ENCODE measurements around the gene SLC25A33. TPM values are rescaled to one million over a fixed set of nuclear protein-coding genes. Genes with fewer than 3 reads are reported as not detected.

SLC25A33 gene
- total RNA-seq, 4 donors from 2014 or later: 4.9 to 12.5 (median 6.6) TPM

GRCh38 chr1:9606948-9607347 lies 67.7 kb downstream of the SLC25A33 start:
- intact Hi-C loops (cut with DNase I; ENCODE audit: low total_unique reads): no loop called here
- TF ChIP-seq EP300 (IDR thresholded peaks at IDR 0.05; ENCODE audit: low read depth) (no peak), POLR2AphosphoS5 (IDR thresholded peaks at IDR 0.05) (no peak), POLR2A (IDR thresholded peaks at IDR 0.05) (no peak), CTCF (IDR thresholded peaks at IDR 0.05) (no peak)
- 82 to 90% methylated on average over 2 to 10 of the region's 10 CpGs for WGBS, 2 donors (ENCODE audit: low coverage in 1 of 2)
- H3K4me3 ChIP-seq: no peak overlapping the region
- no peak overlapping the region for H3K27ac ChIP-seq
- no peaks in the 10 kb centered on the region for H3K4me1 ChIP-seq
- DNase-seq: no peak
- in situ Hi-C loops (cut with MboI; ENCODE audit: low pct_ligation_motif_present in 1 of 4, low pct_unique_long_range_greater_than_20kb in 1 of 4, low sequenced_read_pairs in 3 of 4): no loop called here
- peaks cover 0 to 3% (median 0%) of the 10 kb centered on the region in 4 donors for H3K36me3 ChIP-seq
- no peaks in the 10 kb centered on the region for H3K9me3 ChIP-seq
- H3K27me3 ChIP-seq: no peaks in the 10 kb centered on the region

- Histone ChIP-seq H3K4me3 (no peak overlapping the region), H3K27me3 (no peaks in the 10 kb centered on the region), H3K36me3 (no peaks in the 10 kb centered on the region), H3K9me3 (no peaks in the 10 kb centered on the region), H3K4me1 (no peaks in the 10 kb centered on the region), H3K27ac (no peak overlapping the region)
- intact Hi-C loops (cut with DNase I; ENCODE audit: low total_unique reads) (no loop called here), in situ Hi-C loops (cut with MboI; ENCODE audit: low pct_ligation_motif_present in 1 of 4, low pct_unique_long_range_greater_than_20kb in 1 of 4, low sequenced_read_pairs in 3 of 4) (no loop called here)
- WGBS, 2 donors (ENCODE audit: low coverage in 1 of 2): 92% methylated on average over 19 of the region's 19 CpGs; no CpG with 5 or more reads in 1 of the 2 donors
- DNase-seq: no peak
- TF ChIP-seq EP300 (IDR thresholded peaks at IDR 0.05; ENCODE audit: low read depth) (no peak), POLR2AphosphoS5 (IDR thresholded peaks at IDR 0.05) (no peak), CTCF (IDR thresholded peaks at IDR 0.05) (no peak), POLR2A (IDR thresholded peaks at IDR 0.05) (no peak)
Measured at GRCh38 chr1:9607352-9607751, 68.1 kb downstream of the SLC25A33 start.

GRCh38 chr1:9609998-9610397 lies 70.7 kb downstream of the SLC25A33 start:
- Histone ChIP-seq H3K27ac (no peak overlapping the region), H3K9me3 (no peaks in the 10 kb centered on the region), H3K27me3 (no peaks in the 10 kb centered on the region), H3K36me3 (no peaks in the 10 kb centered on the region), H3K4me3 (no peak overlapping the region), H3K4me1 (no peaks in the 10 kb centered on the region)
- no peak for TF ChIP-seq CTCF (IDR thresholded peaks at IDR 0.05)
- no peak for TF ChIP-seq POLR2AphosphoS5 (IDR thresholded peaks at IDR 0.05)
- no peak for TF ChIP-seq POLR2A (IDR thresholded peaks at IDR 0.05)
- TF ChIP-seq EP300 (IDR thresholded peaks at IDR 0.05; ENCODE audit: low read depth): no peak
- intact Hi-C loops (cut with DNase I; ENCODE audit: low total_unique reads) (no loop called here), in situ Hi-C loops (cut with MboI; ENCODE audit: low pct_ligation_motif_present in 1 of 4, low pct_unique_long_range_greater_than_20kb in 1 of 4, low sequenced_read_pairs in 3 of 4) (no loop called here)
- no peak for DNase-seq
- 100% methylated on average over 5 of the region's 5 CpGs; no CpG with 5 or more reads in 1 of the 2 donors for WGBS, 2 donors (ENCODE audit: low coverage in 1 of 2)

GRCh38 chr1:9610548-9610947 lies 71.3 kb downstream of the SLC25A33 start:
- Histone ChIP-seq H3K9me3 (no peaks in the 10 kb centered on the region), H3K27ac (no peak overlapping the region), H3K4me3 (no peak overlapping the region), H3K4me1 (no peaks in the 10 kb centered on the region), H3K27me3 (no peaks in the 10 kb centered on the region), H3K36me3 (no peaks in the 10 kb centered on the region)
- no peak for DNase-seq
- in situ Hi-C loops (cut with MboI; ENCODE audit: low pct_ligation_motif_present in 1 of 4, low pct_unique_long_range_greater_than_20kb in 1 of 4, low sequenced_read_pairs in 3 of 4): no loop called here
- intact Hi-C loops (cut with DNase I; ENCODE audit: low total_unique reads): no loop called here
- no peak for TF ChIP-seq POLR2AphosphoS5 (IDR thresholded peaks at IDR 0.05)
- TF ChIP-seq EP300 (IDR thresholded peaks at IDR 0.05; ENCODE audit: low read depth): no peak
- no peak for TF ChIP-seq POLR2A (IDR thresholded peaks at IDR 0.05)
- no peak for TF ChIP-seq CTCF (IDR thresholded peaks at IDR 0.05)
- 85 to 93% methylated on average over 4 to 25 of the region's 25 CpGs for WGBS, 2 donors (ENCODE audit: low coverage in 1 of 2)

All from transverse colon (tissue), 4 donors.